Measurements from ENCODE around the gene GIPC3.

DNA sequence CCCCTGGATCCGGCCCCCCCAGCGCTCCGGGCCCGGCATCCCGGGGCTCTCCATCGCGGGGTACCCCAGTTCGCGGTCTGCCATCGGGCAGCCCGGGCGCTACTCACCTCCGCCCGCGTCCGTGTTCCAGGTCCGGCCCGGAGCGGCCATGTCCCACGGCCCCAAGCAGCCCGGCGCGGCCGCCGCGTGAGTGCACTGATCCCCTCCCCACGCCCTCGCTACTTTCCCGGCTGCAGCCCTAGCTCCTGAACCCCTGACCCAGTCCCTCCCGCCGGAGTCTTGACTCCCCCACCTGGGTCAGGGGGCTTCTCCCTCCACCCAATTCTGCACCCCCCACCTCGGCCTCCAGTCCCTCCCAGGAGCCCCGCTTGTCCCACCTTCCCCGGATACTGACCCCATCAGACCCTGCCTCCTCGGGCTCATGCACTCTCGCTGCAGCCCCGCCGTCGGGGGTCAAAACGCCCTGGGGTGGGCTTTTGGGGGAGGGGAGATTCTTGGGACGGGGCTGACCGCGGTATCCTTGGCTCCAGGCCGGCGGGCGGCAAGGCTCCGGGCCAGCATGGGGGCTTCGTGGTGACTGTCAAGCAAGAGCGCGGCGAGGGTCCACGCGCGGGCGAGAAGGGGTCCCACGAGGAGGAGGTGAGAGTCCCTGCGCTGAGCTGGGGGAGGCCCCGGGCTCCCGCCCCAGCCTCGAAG is 12.0 kb upstream of the GIPC3 start:
- TF ChIP-seq, protein P1, sequence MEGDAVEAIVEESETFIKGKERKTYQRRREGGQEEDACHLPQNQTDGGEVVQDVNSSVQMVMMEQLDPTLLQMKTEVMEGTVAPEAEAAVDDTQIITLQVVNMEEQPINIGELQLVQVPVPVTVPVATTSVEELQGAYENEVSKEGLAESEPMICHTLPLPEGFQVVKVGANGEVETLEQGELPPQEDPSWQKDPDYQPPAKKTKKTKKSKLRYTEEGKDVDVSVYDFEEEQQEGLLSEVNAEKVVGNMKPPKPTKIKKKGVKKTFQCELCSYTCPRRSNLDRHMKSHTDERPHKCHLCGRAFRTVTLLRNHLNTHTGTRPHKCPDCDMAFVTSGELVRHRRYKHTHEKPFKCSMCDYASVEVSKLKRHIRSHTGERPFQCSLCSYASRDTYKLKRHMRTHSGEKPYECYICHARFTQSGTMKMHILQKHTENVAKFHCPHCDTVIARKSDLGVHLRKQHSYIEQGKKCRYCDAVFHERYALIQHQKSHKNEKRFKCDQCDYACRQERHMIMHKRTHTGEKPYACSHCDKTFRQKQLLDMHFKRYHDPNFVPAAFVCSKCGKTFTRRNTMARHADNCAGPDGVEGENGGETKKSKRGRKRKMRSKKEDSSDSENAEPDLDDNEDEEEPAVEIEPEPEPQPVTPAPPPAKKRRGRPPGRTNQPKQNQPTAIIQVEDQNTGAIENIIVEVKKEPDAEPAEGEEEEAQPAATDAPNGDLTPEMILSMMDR (IDR thresholded peaks at IDR 0.05) = no peak
- TF ChIP-seq POLR2A (IDR thresholded peaks at IDR 0.05) = no peak

All from right lobe of liver (tissue), 4 donors.